Stimulated activated memory B cell treated with anti-CD40 and anti-IgM and Interleukin-4, amounts not matched to agents 10 μg/mL and 1 μg/mL and 100 μg/mL, for 72 hours (primary cell): ENCODE data around the gene MICOS13.

Experiments used
- ATAC-seq: fragments of 150-1000 bp; cut with Tn5 transposase; 2 replicates; pipeline ENCODE4 v1.10.0; 2021
- H3K27ac Mint-ChIP-seq: one replicate; pipeline ENCODE4 v1.8.0; 2022; ENCODE audit warnings: mild to moderate bottlenecking, mixed read lengths
- H3K27me3 Mint-ChIP-seq: one replicate; pipeline ENCODE4 v1.8.0; 2022; ENCODE audit warnings: mixed read lengths
- H3K36me3 Mint-ChIP-seq: one replicate; pipeline ENCODE4 v1.8.0; 2022; ENCODE audit warnings: mixed read lengths
- H3K4me1 Mint-ChIP-seq: one replicate; pipeline ENCODE4 v1.8.0; 2022; ENCODE audit warnings: mixed read lengths
- H3K4me3 Mint-ChIP-seq: one replicate; pipeline ENCODE4 v1.8.0; 2022; ENCODE audit warnings: mild to moderate bottlenecking, moderate library complexity, mixed read lengths
- H3K9me3 Mint-ChIP-seq: one replicate; pipeline ENCODE4 v1.8.0; 2022; ENCODE audit warnings: mixed read lengths

MICOS13 gene

DNA sequence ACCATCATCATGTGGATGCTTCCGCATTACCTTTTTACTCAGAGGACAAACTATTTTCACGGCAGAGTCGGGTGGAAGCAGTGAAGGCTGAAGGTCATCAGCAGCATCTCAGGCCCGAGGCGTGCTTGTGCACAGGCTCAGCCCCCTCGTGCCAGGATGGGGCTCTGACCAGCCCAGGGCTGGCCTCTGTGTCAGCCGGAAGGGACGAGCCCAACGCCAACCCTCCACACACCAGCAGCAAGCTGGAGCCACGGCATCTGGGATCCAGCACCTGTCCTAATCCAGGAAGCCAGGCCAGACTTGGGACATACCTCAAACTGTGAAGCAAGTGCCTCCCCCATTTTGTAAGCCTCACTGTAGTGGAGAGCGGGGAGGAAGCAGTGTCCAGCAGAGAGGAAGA is 11.1 kb downstream of the MICOS13 start:
- Mint-ChIP-seq H3K9me3 (peaks cover 6% of the 10 kb centered on the region), H3K27me3 (no peaks in the 10 kb centered on the region), H3K27ac (no peak overlapping the region), H3K4me3 (no peak overlapping the region), H3K4me1 (peaks cover 7% of the 10 kb centered on the region), H3K36me3 (peaks cover 72% of the 10 kb centered on the region)
- no peak for ATAC-seq

DNA sequence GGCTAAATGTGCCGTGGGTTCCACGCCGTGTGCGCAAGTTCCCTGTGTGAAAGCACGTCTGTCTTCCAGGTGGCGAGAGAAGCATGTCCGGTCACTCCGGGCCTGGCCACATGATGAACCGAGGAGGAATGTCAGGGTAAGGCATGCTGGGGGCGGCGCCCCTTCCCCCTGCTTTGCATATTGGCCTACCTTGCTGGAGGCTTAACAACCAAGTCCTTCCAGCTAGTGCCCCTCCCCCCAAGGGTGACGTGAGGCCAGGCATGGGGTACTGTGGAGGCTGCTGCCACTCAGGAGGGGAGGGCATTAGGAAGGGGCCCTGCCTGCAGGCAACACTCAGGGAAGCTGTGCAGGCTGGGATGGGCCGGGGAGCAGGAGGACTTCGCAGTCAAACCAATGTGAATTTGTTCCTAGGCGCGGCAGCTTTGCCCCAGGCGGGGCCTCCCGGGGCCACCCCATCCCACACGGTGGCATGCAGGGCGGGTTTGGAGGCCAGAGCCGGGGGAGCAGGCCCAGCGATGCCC is 12.5 kb downstream of the MICOS13 start:
- H3K27ac Mint-ChIP-seq: no peak overlapping the region
- H3K4me1 Mint-ChIP-seq: peaks cover 7% of the 10 kb centered on the region
- H3K4me3 Mint-ChIP-seq: no peak overlapping the region
- H3K36me3 Mint-ChIP-seq: peaks cover 67% of the 10 kb centered on the region
- H3K27me3 Mint-ChIP-seq: no peaks in the 10 kb centered on the region
- H3K9me3 Mint-ChIP-seq: no peaks in the 10 kb centered on the region
- ATAC-seq: no peak

DNA sequence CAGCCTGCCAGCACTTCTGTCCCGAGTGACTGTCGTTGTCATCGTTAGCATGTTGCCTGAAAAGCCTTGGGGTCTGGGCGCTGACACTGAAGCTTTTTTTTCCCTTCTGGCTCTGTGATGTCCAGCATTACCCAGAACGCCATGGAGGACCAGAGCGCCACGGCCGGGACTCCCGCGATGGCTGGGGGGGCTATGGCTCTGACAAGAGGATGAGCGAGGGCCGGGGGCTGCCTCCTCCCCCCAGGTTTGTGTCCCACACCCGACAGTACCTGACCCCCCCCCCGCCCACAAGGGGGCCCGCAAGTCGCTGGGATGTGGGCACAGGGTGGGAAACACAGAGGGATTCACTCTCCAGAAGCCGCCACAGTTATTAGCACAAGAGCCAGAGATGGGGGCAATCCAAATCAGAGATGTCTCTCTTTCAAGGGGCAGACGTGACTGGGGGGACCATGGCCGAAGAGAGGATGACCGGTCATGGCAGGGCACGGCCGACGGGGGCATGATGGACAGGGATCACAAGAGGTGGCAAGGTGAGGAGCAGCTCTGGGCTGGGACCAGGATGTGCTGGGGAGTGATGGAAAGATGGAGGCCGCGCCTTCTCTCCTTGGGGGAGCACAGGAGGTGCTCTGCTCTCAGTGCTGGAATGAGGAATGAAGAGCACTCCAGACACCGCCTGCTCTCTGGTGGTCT is 13.2 kb downstream of the MICOS13 start:
- H3K4me3 Mint-ChIP-seq: no peak overlapping the region
- H3K4me1 Mint-ChIP-seq: peaks cover 7% of the 10 kb centered on the region
- no peak overlapping the region for H3K27ac Mint-ChIP-seq
- no peaks in the 10 kb centered on the region for H3K27me3 Mint-ChIP-seq
- no peaks in the 10 kb centered on the region for H3K9me3 Mint-ChIP-seq
- ATAC-seq: no peak
- peaks cover 63% of the 10 kb centered on the region for H3K36me3 Mint-ChIP-seq

DNA sequence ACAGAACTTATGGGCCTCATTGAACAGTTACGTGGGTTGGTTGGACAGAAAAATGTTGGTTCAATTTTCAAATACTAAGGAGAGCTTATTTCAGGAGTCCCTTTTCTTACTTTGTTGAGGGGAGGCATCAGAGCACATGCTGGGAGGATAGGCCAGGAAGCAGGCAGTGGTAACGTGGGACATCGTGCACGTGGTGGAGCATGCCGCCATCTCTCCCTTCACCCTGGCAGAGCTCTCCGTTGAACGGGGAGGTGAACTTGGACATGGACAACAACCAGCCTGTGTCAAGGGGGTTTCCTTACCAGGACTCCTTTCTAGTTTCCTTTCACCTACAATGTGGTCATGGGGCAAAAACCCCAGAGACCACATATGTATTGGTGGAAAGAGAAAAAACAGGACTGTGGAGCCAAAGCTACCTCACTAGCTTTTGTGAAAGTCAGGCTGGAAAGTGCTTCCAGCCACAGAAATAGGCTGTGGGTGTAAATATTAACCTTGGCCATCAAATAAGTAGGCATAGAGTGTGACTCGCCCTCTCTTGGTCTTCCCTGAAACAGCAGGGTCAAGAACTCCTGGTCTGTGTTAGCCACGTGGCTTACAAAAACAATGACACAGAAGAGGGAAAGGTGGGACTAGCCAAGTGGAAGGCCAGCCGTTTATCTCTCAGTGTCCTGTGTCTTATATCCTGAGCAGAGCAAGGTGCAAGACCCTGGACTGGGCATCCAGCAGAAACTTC is 14.4 kb downstream of the MICOS13 start:
- Mint-ChIP-seq H3K27ac (peak overlapping the region; percentile 67), H3K4me1 (peaks cover 7% of the 10 kb centered on the region), H3K9me3 (no peaks in the 10 kb centered on the region), H3K27me3 (no peaks in the 10 kb centered on the region), H3K36me3 (peaks cover 70% of the 10 kb centered on the region), H3K4me3 (no peak overlapping the region)
- peak; percentile 44 for ATAC-seq

DNA sequence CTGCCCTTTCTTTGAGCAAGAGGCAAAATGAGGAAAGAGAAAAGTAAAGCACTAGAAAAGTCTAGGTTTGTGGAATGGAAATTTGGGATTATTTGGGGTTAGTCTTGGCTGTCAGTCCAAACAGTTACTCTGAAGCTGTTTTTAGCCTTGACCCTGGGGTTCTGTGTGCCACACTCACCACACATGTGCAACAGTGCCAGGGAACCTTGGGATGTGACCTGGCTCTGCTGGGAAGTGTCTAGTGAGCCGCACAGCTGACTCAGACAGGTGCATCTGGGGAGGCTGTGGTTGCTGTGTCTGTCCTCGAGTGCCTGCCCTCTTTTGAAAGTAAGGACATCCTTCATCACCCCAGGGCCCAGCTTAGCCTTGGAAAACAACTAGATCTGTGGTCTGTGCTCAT is 15.8 kb downstream of the MICOS13 start:
- Mint-ChIP-seq H3K4me3 (no peak overlapping the region), H3K27me3 (no peaks in the 10 kb centered on the region), H3K27ac (peak overlapping the region; percentile 67), H3K36me3 (peaks cover 69% of the 10 kb centered on the region), H3K9me3 (no peaks in the 10 kb centered on the region), H3K4me1 (peaks cover 7% of the 10 kb centered on the region)
- ATAC-seq: no peak

DNA sequence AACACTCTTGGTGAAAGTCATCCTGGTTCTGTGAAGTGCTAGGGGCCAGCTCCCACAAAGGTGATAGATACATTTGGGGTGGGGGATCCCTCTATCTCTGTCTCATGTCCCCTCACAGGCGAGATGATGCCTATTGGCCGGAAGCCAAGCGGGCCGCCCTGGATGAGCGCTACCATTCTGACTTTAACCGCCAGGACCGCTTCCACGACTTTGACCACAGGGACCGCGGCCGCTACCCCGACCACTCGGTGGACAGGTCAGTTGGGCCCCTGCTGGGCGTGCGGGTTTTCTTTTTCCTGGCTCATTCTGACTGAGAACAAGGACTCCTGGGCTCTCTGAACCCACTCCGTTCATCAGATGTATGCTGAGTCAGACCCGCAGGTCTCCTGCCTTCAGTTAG is 16.4 kb downstream of the MICOS13 start:
- peaks cover 7% of the 10 kb centered on the region for H3K4me1 Mint-ChIP-seq
- no peaks in the 10 kb centered on the region for H3K27me3 Mint-ChIP-seq
- H3K4me3 Mint-ChIP-seq: no peak overlapping the region
- no peaks in the 10 kb centered on the region for H3K9me3 Mint-ChIP-seq
- no peak for ATAC-seq
- H3K36me3 Mint-ChIP-seq: peaks cover 65% of the 10 kb centered on the region
- H3K27ac Mint-ChIP-seq: no peak overlapping the region

DNA sequence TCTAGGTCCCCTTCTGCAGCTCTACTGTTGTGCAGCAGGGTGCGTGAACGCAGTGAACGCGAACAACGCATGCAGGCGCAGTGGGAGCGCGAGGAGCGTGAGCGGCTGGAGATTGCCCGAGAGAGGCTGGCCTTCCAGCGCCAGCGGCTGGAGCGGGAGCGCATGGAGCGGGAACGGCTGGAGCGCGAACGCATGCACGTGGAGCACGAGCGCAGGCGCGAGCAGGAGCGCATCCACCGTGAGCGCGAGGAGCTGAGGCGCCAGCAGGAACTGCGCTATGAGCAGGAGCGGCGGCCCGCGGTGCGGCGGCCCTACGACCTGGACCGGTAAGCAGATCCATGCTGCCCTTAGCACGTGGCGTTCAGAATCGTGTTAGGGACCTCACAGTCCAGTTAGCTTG is 18.8 kb downstream of the MICOS13 start:
- ATAC-seq: no peak
- H3K4me1 Mint-ChIP-seq: no peaks in the 10 kb centered on the region
- H3K4me3 Mint-ChIP-seq: no peak overlapping the region
- H3K36me3 Mint-ChIP-seq: peaks cover 58% of the 10 kb centered on the region
- no peak overlapping the region for H3K27ac Mint-ChIP-seq
- H3K27me3 Mint-ChIP-seq: no peaks in the 10 kb centered on the region
- no peaks in the 10 kb centered on the region for H3K9me3 Mint-ChIP-seq

DNA sequence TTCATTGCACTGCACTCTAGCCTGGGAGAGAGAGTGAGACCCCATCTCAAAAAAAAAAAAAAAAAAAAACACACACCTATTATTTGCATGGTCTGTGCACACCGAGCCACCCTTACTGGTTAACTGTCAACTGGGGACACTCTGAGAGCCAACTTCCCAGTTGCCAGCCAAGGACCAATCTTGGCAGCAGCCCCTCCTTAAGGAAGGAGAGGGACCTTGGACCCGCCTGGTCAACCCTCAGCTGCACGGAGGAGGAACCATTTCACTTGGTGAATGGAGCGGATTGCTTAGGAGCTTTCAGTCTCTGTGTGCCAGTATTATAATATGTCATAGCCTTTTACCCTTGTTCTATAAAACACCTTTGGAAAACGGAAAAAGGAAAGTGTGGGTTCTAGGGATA is 24.9 kb downstream of the MICOS13 start:
- no peaks in the 10 kb centered on the region for H3K9me3 Mint-ChIP-seq
- no peaks in the 10 kb centered on the region for H3K4me1 Mint-ChIP-seq
- ATAC-seq: no peak
- H3K36me3 Mint-ChIP-seq: peaks cover 66% of the 10 kb centered on the region
- H3K4me3 Mint-ChIP-seq: no peak overlapping the region
- H3K27ac Mint-ChIP-seq: no peak overlapping the region
- H3K27me3 Mint-ChIP-seq: no peaks in the 10 kb centered on the region

DNA sequence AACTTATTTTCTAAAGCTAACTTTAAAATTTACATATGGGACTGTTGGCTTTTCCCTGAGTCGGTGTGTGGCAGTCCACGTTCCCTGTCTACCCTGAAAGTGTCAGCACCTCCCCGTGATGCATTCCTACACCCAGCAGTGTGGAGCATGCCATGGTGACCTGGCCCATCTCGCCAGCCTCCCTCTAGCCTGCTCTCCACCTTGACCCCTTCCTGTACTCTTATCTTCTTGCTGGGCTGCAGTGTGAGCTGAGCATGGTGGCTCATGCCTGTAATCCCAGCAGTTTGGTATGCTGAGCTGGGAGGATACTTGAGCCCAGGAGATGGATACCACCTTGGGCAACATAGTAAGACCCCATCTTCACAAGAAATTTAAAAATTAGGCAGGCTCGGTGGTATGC is 25.4 kb downstream of the MICOS13 start:
- peaks cover 70% of the 10 kb centered on the region for H3K36me3 Mint-ChIP-seq
- no peak overlapping the region for H3K27ac Mint-ChIP-seq

DNA sequence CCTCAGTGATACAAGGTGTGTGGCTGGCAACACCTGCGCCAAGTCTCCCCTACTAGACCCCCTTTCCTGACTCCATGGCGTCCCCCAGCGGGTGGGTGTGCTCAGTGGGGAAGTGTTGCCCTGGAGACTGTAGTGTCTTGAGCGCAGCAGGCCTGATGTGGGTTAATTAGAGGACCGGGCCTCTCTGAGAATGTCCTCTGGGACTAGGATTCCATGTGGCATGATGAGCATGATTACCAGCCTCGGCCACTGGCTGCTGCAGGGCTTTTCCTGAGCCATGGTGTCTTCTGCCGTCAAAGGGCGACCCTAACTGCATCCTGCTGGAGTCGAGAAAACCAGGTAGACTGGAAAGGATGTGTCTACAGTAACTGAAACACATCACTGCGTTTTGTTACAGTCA is 28.1 kb downstream of the MICOS13 start:
- Mint-ChIP-seq H3K27me3 (no peaks in the 10 kb centered on the region), H3K9me3 (no peaks in the 10 kb centered on the region), H3K27ac (no peak overlapping the region), H3K4me1 (no peaks in the 10 kb centered on the region), H3K4me3 (no peak overlapping the region), H3K36me3 (peaks cover 71% of the 10 kb centered on the region)
- no peak for ATAC-seq

More for the DNA sequence above, 25.4 kb downstream of the MICOS13 start:
- Mint-ChIP-seq H3K4me1 (no peaks in the 10 kb centered on the region), H3K4me3 (no peak overlapping the region), H3K9me3 (no peaks in the 10 kb centered on the region), H3K27me3 (no peaks in the 10 kb centered on the region)
- no peak for ATAC-seq

DNA sequence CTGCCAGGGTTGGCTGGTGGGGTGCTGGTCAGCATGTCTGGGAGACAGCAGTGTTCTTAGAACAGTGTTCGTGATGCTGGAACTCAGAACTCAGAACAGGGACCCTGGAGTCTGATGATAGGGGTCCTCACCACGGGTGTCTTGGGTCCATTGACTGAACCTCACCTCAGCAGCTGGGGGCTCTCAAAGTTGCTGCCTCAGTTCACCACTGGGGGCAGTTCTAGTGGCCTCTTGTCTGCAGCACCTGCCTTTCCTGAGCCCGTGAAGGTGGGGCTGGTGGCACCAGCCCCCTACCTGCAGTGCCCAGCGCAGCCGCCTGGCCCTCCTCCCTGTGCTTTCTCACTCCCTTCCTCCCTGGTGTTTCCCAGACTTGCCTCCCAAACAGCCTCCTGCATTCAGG is 29.0 kb downstream of the MICOS13 start:
- ATAC-seq: no peak
- Mint-ChIP-seq H3K4me3 (no peak overlapping the region), H3K27ac (no peak overlapping the region), H3K9me3 (no peaks in the 10 kb centered on the region), H3K27me3 (no peaks in the 10 kb centered on the region), H3K36me3 (peaks cover 75% of the 10 kb centered on the region), H3K4me1 (peaks cover 8% of the 10 kb centered on the region)

DNA sequence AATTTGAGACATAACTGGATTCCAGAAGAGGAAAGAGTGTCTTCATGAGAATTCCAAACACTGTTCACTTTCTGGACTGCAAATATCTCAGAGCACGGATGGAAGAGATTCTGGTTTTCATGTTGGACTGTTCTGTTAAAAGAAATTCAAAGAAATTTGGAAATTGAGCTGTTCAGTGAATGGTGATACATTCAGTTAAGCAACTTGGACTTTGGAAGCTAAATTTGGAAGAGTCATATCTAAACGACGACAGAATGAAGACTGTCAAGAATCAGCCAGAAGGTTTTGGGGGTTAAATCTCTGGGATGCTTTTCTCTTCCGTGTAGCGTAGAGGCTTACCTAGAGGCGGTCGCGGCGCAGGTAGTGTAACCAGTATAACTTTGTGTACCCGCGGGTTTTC is 31.9 kb downstream of the MICOS13 start:
- no peak overlapping the region for H3K4me3 Mint-ChIP-seq
- peaks cover 75% of the 10 kb centered on the region for H3K36me3 Mint-ChIP-seq
- no peak for ATAC-seq
- H3K27me3 Mint-ChIP-seq: no peaks in the 10 kb centered on the region
- peaks cover 35% of the 10 kb centered on the region for H3K4me1 Mint-ChIP-seq
- no peaks in the 10 kb centered on the region for H3K9me3 Mint-ChIP-seq
- no peak overlapping the region for H3K27ac Mint-ChIP-seq

DNA sequence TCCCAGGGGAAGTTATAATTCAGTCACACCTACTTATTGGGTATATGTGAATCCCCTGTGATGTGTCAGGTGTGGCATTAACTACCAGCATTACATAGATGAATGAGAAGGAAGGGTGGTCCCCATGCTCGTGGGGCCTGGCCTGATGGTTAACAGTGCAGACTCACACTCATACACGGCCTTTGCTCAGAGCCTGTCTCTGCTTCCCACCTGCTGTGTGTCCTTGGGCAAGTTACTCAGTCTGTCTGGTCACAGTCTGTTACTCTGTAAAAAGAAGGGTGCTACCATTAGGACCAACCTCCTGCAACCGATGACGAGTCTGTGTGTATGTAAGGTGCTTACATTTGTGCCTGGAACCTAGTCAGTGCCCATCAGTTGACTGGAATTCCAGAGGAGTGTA is 33.6 kb downstream of the MICOS13 start:
- Mint-ChIP-seq H3K27ac (peak overlapping the region; percentile 48), H3K9me3 (no peaks in the 10 kb centered on the region), H3K27me3 (no peaks in the 10 kb centered on the region), H3K4me1 (peaks cover 39% of the 10 kb centered on the region), H3K36me3 (peaks cover 71% of the 10 kb centered on the region), H3K4me3 (no peak overlapping the region)
- ATAC-seq: no peak

DNA sequence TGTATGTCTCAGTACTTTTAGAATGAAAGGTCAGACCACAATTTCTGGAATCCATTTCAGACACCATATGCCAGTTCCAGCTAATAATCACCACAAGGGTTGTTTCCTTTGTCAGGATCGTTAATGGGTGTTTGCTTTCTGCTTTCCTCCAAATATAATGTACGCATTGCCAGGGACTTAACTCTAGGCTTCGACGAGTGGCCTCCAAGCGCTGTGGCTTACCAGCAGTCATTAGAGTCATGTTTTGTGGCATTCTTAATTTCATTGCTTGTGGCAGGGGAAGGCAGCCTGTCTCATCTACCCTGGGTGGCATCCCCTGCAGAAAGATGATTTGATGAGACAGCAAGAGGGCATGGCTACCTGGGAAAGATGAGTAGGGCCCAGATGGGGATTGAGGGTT is 34.9 kb downstream of the MICOS13 start:
- ATAC-seq: no peak
- Mint-ChIP-seq H3K4me3 (no peak overlapping the region), H3K27ac (peak overlapping the region; percentile 22), H3K9me3 (no peaks in the 10 kb centered on the region), H3K36me3 (peaks cover 66% of the 10 kb centered on the region), H3K27me3 (no peaks in the 10 kb centered on the region), H3K4me1 (peaks cover 45% of the 10 kb centered on the region)

DNA sequence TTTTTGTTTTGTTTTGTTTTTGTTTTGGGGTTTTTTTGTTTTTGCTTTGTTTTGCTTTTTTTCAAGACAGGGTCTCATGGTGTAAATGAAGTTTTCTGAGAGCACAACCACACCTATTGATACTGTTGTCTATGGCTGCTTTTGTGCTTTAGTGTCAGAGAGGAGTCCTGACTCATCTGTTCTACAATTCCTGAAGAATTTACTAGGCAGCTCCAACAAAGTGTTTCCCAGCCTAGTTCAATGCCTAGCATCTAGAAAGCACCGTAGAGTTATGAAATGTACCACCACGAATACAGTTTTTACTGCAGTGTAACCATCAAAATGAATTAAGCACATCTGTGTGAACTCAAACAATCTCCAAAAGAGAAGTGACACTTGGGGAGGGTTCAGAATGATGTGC is 36.3 kb downstream of the MICOS13 start:
- Mint-ChIP-seq H3K9me3 (no peaks in the 10 kb centered on the region), H3K27ac (peak overlapping the region; percentile 5), H3K4me3 (no peak overlapping the region), H3K36me3 (peaks cover 62% of the 10 kb centered on the region), H3K27me3 (no peaks in the 10 kb centered on the region), H3K4me1 (peaks cover 51% of the 10 kb centered on the region)
- no peak for ATAC-seq

DNA sequence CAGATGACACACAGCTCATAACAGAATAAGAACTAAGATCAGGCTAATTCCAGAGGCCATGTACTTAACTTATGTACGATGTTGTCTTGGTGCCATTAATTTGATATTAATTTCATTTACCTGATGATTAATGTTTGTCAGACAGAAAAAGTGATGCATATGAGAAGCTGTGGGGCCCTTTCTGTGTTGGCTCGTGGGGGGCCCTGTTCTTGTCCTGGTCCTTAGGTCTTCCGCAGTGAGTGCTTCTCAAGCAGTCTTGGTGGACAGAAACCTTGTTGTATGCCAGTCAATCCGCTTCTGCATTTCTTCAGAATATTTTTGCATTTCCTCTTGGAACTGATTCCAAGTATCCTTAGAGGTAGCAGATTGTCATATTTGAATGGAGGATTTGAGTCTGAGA is 37.3 kb downstream of the MICOS13 start:
- Mint-ChIP-seq H3K9me3 (no peaks in the 10 kb centered on the region), H3K4me1 (peaks cover 51% of the 10 kb centered on the region), H3K4me3 (no peak overlapping the region), H3K36me3 (peaks cover 56% of the 10 kb centered on the region), H3K27me3 (no peaks in the 10 kb centered on the region), H3K27ac (no peak overlapping the region)
- ATAC-seq: no peak
